ENCODE results near the gene CCDC110. TPM values are rescaled to one million over a fixed set of nuclear protein-coding genes. Genes with fewer than 3 reads are reported as not detected.

The CCDC110 gene
- total RNA-seq, 4 donors from 2014 or later: 2.9 to 6.3 (median 4.4) TPM

- no peak for DNase-seq (ENCODE audit: extremely low spot score)
- peaks cover 27 to 35% (median 33%) of the 10 kb centered on the region in 4 donors for H3K4me1 ChIP-seq
- H3K27me3 ChIP-seq: no peaks in the 10 kb centered on the region
- no peak overlapping the region for H3K4me3 ChIP-seq
- WGBS: 89% methylated on average over 22 of the region's 22 CpGs
- TF ChIP-seq EP300 (IDR thresholded peaks at IDR 0.05) (no peak), POLR2AphosphoS5 (IDR thresholded peaks at IDR 0.05) (no peak), POLR2A (IDR thresholded peaks at IDR 0.05; ENCODE audit: low read depth) (no peak), CTCF (IDR thresholded peaks at IDR 0.05) (no peak)
- no peak overlapping the region for H3K27ac ChIP-seq (replicated peaks in 1 of 4)
- peaks cover 0 to 2% (median under 1%) of the 10 kb centered on the region in 4 donors for H3K36me3 ChIP-seq
- intact Hi-C loops (cut with DNase I): loop anchor here (5.0 kb wide), 1 partner anchor 40 kb away; no protein-coding TSS in a partner anchor
- no peaks in the 10 kb centered on the region for H3K9me3 ChIP-seq
These were observed 44.4 kb downstream of the CCDC110 start for GRCh38 chr4:185426960-185427688.

GRCh38 chr4:185425647-185426352 is 45.7 kb downstream of the CCDC110 start, which contains the start of gene UFSP2:
Gene UFSP2 (minus strand): TSS chr4:185425964. CDS start chr4:185425868, 96 bp downstream.
- H3K4me3 ChIP-seq: peak within 1 kb of the TSS; percentile 83 to 89 (median 86)
- H3K9me3 ChIP-seq: no peaks in the 10 kb centered on the region
- peak within 1 kb of the TSS; percentile 96 to 97 (median 96) for H3K27ac ChIP-seq (replicated peaks in 1 of 4)
- H3K36me3 ChIP-seq: peaks cover 0 to 12% (median 7%) of the 10 kb centered on the region in 4 donors
- peak; percentile 98 for DNase-seq (ENCODE audit: extremely low spot score)
- intact Hi-C loops (cut with DNase I): loop anchor here (5.0 kb wide), 1 partner anchor 42 kb away; no protein-coding TSS in a partner anchor
- WGBS: 1% methylated on average over 20 of the region's 66 CpGs
- no peak for TF ChIP-seq EP300 (IDR thresholded peaks at IDR 0.05)
- peak; percentile 56 for TF ChIP-seq POLR2A (IDR thresholded peaks at IDR 0.05; ENCODE audit: low read depth)
- peak; percentile 88 to 92 for TF ChIP-seq POLR2AphosphoS5 (IDR thresholded peaks at IDR 0.05)
- peak in 1 of 3 experiments; percentile 16 for TF ChIP-seq CTCF (IDR thresholded peaks at IDR 0.05)
- H3K4me1 ChIP-seq: peaks cover 34 to 48% (median 46%) of the 10 kb centered on the region in 4 donors
- H3K27me3 ChIP-seq: no peaks in the 10 kb centered on the region

- Histone ChIP-seq H3K4me1 (peaks cover 34 to 52% (median 48%) of the 10 kb centered on the region in 4 donors), H3K36me3 (peaks cover 0 to 12% (median 7%) of the 10 kb centered on the region in 4 donors), H3K27ac (replicated peaks in 1 of 4) (peak overlapping the region; percentile 96 to 97 (median 96)), H3K9me3 (no peaks in the 10 kb centered on the region), H3K27me3 (no peaks in the 10 kb centered on the region), H3K4me3 (peak overlapping the region; percentile 83 to 89 (median 86))
- intact Hi-C loops (cut with DNase I): loop anchor here (5.0 kb wide), 1 partner anchor 42 kb away; no protein-coding TSS in a partner anchor
- WGBS: 21% methylated on average over 12 of the region's 13 CpGs
- TF ChIP-seq POLR2AphosphoS5 (IDR thresholded peaks at IDR 0.05) (no peak), POLR2A (IDR thresholded peaks at IDR 0.05; ENCODE audit: low read depth) (no peak), EP300 (IDR thresholded peaks at IDR 0.05) (no peak), CTCF (IDR thresholded peaks at IDR 0.05) (no peak)
- no peak for DNase-seq (ENCODE audit: extremely low spot score)
These were observed 46.5 kb downstream of the CCDC110 start for GRCh38 chr4:185424905-185425646.

GRCh38 chr4:185421366-185422124 is 50.0 kb downstream of the CCDC110 start:
- peaks cover 7 to 35% (median 26%) of the 10 kb centered on the region in 4 donors for H3K36me3 ChIP-seq
- peaks cover 34 to 52% (median 48%) of the 10 kb centered on the region in 4 donors for H3K4me1 ChIP-seq
- no peaks in the 10 kb centered on the region for H3K27me3 ChIP-seq
- no peaks in the 10 kb centered on the region for H3K9me3 ChIP-seq
- H3K27ac ChIP-seq (replicated peaks in 1 of 4): peak overlapping the region in 1 of 4 donors; percentile 25
- H3K4me3 ChIP-seq: no peak overlapping the region
- 40% methylated on average over 2 of the region's 2 CpGs for WGBS
- intact Hi-C loops (cut with DNase I): no loop called here
- TF ChIP-seq POLR2AphosphoS5 (IDR thresholded peaks at IDR 0.05) (no peak), EP300 (IDR thresholded peaks at IDR 0.05) (no peak)
- no peak for DNase-seq (ENCODE audit: extremely low spot score)

Data from esophagus muscularis mucosa (tissue), 4 donors.